ENCODE measurements around the gene KLF1. TPM values are rescaled to one million over a fixed set of nuclear protein-coding genes. Genes with fewer than 3 reads are reported as not detected.

Gene KLF1
- polyA plus RNA-seq, 1 donor from 2014 or later = not detected

- Histone ChIP-seq H3K9ac (ENCODE audit: low read length) (peak overlapping the region; percentile 100), H4K20me1 (ENCODE audit: insufficient read depth) (peaks cover 7% of the 10 kb centered on the region), H3K27ac (ENCODE audit: low read length) (peak overlapping the region; percentile 91), H3K9me2 (ENCODE audit: insufficient read depth, low read length) (no peaks in the 10 kb centered on the region), H3K9me3 (ENCODE audit: low read length) (no peaks in the 10 kb centered on the region), H3F3A (ENCODE audit: insufficient read depth, low read length, poor library complexity, severe bottlenecking) (no peaks in the 10 kb centered on the region), H3K79me2 (replicated peaks; ENCODE audit: insufficient read depth, low read length) (peaks cover 33% of the 10 kb centered on the region), H3K4me3 (ENCODE audit: low read length) (peak overlapping the region; percentile 92), H3K4me2 (ENCODE audit: low read length) (peak overlapping the region; percentile 83), H2AFZ (ENCODE audit: low read depth, low read length) (peak overlapping the region; percentile 73), H3K27me3 (ENCODE audit: insufficient read depth, low read depth, low read length) (peaks cover 16% of the 10 kb centered on the region), H3K36me3 (ENCODE audit: insufficient read depth, low read length) (peaks cover 5% of the 10 kb centered on the region)
- peak; percentile 31 for TF ChIP-seq CTCF (IDR thresholded peaks at IDR 0.05; ENCODE audit: poor library complexity, severe bottlenecking)
- TF ChIP-seq, protein P1, sequence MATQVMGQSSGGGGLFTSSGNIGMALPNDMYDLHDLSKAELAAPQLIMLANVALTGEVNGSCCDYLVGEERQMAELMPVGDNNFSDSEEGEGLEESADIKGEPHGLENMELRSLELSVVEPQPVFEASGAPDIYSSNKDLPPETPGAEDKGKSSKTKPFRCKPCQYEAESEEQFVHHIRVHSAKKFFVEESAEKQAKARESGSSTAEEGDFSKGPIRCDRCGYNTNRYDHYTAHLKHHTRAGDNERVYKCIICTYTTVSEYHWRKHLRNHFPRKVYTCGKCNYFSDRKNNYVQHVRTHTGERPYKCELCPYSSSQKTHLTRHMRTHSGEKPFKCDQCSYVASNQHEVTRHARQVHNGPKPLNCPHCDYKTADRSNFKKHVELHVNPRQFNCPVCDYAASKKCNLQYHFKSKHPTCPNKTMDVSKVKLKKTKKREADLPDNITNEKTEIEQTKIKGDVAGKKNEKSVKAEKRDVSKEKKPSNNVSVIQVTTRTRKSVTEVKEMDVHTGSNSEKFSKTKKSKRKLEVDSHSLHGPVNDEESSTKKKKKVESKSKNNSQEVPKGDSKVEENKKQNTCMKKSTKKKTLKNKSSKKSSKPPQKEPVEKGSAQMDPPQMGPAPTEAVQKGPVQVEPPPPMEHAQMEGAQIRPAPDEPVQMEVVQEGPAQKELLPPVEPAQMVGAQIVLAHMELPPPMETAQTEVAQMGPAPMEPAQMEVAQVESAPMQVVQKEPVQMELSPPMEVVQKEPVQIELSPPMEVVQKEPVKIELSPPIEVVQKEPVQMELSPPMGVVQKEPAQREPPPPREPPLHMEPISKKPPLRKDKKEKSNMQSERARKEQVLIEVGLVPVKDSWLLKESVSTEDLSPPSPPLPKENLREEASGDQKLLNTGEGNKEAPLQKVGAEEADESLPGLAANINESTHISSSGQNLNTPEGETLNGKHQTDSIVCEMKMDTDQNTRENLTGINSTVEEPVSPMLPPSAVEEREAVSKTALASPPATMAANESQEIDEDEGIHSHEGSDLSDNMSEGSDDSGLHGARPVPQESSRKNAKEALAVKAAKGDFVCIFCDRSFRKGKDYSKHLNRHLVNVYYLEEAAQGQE (IDR thresholded peaks at IDR 0.05; ENCODE audit: borderline replicate concordance) = no peak
- peak; percentile 96 for TF ChIP-seq EP300 (conservative IDR thresholded peaks at IDR 0.05; ENCODE audit: poor library complexity, severe bottlenecking)
- TF ChIP-seq RAD21 (conservative IDR thresholded peaks at IDR 0.05) = no peak
- TF ChIP-seq MXI1 (conservative IDR thresholded peaks at IDR 0.05; ENCODE audit: poor library complexity, severe bottlenecking) = peak; percentile 75
- peak; percentile 76 for TF ChIP-seq TAF1 (IDR thresholded peaks at IDR 0.05; ENCODE audit: low read depth)
- TF ChIP-seq EZH2 (IDR thresholded peaks at IDR 0.05; ENCODE audit: borderline replicate concordance, insufficient read depth, low read length, poor library complexity, severe bottlenecking) = no peak
- TF ChIP-seq POLR2AphosphoS5 (IDR thresholded peaks at IDR 0.05) = peak; percentile 95
Measured at GRCh38 chr19:12838886-12839756, 47.9 kb downstream of the KLF1 start.

- Histone ChIP-seq H3F3A (ENCODE audit: insufficient read depth, low read length, poor library complexity, severe bottlenecking) (no peaks in the 10 kb centered on the region), H3K9me2 (ENCODE audit: insufficient read depth, low read length) (no peaks in the 10 kb centered on the region), H2AFZ (ENCODE audit: low read depth, low read length) (peak within 1 kb of the TSS; percentile 73), H3K27ac (ENCODE audit: low read length) (peak within 1 kb of the TSS; percentile 91), H3K4me3 (ENCODE audit: low read length) (peak within 1 kb of the TSS; percentile 92), H3K36me3 (ENCODE audit: insufficient read depth, low read length) (peaks cover 5% of the 10 kb centered on the region), H3K27me3 (ENCODE audit: insufficient read depth, low read depth, low read length) (peaks cover 22% of the 10 kb centered on the region), H3K9ac (ENCODE audit: low read length) (peak within 1 kb of the TSS; percentile 100), H3K79me2 (replicated peaks; ENCODE audit: insufficient read depth, low read length) (peaks cover 33% of the 10 kb centered on the region), H3K4me2 (ENCODE audit: low read length) (peak within 1 kb of the TSS; percentile 83), H3K9me3 (ENCODE audit: low read length) (no peaks in the 10 kb centered on the region), H4K20me1 (ENCODE audit: insufficient read depth) (peaks cover 6% of the 10 kb centered on the region)
- TF ChIP-seq MXI1 (conservative IDR thresholded peaks at IDR 0.05; ENCODE audit: poor library complexity, severe bottlenecking) = peak; percentile 52
- TF ChIP-seq EZH2 (IDR thresholded peaks at IDR 0.05; ENCODE audit: borderline replicate concordance, insufficient read depth, low read length, poor library complexity, severe bottlenecking) = no peak
- TF ChIP-seq RAD21 (conservative IDR thresholded peaks at IDR 0.05) = peak; percentile 41
- no peak for TF ChIP-seq TAF1 (IDR thresholded peaks at IDR 0.05; ENCODE audit: low read depth)
- TF ChIP-seq POLR2AphosphoS5 (IDR thresholded peaks at IDR 0.05) = peak; percentile 93
- TF ChIP-seq CTCF (IDR thresholded peaks at IDR 0.05; ENCODE audit: poor library complexity, severe bottlenecking) = peak; percentile 85
- peak; percentile 55 for TF ChIP-seq SMC3 (conservative IDR thresholded peaks at IDR 0.05; ENCODE audit: poor library complexity)
Measured at GRCh38 chr19:12838182-12838885, 48.7 kb downstream of the KLF1 start, which contains the start of gene MAST1. Gene MAST1 (plus strand): TSS chr19:12838515. CDS start chr19:12838573, 58 bp downstream.
